ENCODE data around the gene CRISP1. TPM values are rescaled to one million over a fixed set of nuclear protein-coding genes. Genes with fewer than 3 reads are reported as not detected.
"Not testable (repeated sequence)": the region's sequence is repeated elsewhere in the genome, so short reads cannot be mapped to it uniquely, and the experiment has no call there.

Gene CRISP1
- total RNA-seq, 4 donors from 2014 or later = not detected

DNA sequence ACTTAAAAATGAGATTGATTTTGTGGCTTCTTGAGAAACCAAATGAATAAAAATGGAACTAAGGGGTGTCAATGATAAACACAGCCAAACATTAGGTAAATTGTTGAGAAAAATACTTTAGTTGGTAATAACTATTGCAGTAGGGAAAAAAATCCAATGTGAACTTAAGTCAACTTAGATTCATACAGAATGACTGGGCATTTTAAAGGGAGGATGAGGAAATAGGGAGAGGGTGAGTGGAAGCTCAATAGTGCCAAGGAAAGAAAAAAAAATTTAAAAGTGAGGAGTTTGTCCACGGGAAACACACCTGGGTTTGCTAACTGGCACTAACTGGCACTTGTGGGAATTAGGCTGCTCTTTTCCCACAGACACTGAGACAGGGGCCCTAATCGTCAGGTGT, 53.1 kb downstream of the CRISP1 start:
- TF ChIP-seq, protein P1, sequence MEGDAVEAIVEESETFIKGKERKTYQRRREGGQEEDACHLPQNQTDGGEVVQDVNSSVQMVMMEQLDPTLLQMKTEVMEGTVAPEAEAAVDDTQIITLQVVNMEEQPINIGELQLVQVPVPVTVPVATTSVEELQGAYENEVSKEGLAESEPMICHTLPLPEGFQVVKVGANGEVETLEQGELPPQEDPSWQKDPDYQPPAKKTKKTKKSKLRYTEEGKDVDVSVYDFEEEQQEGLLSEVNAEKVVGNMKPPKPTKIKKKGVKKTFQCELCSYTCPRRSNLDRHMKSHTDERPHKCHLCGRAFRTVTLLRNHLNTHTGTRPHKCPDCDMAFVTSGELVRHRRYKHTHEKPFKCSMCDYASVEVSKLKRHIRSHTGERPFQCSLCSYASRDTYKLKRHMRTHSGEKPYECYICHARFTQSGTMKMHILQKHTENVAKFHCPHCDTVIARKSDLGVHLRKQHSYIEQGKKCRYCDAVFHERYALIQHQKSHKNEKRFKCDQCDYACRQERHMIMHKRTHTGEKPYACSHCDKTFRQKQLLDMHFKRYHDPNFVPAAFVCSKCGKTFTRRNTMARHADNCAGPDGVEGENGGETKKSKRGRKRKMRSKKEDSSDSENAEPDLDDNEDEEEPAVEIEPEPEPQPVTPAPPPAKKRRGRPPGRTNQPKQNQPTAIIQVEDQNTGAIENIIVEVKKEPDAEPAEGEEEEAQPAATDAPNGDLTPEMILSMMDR (IDR thresholded peaks at IDR 0.05) = no peak
- TF ChIP-seq POLR2A (IDR thresholded peaks at IDR 0.05) = no peak
- H3K9me3 ChIP-seq = no peaks in the 10 kb centered on the region
- DNase-seq = no peak
- no peaks in the 10 kb centered on the region for H3K27me3 ChIP-seq
- H3K4me3 ChIP-seq = no peak overlapping the region
- H3K27ac ChIP-seq = no peak overlapping the region
- no peaks in the 10 kb centered on the region for H3K4me1 ChIP-seq
- no peaks in the 10 kb centered on the region for H3K36me3 ChIP-seq

DNA sequence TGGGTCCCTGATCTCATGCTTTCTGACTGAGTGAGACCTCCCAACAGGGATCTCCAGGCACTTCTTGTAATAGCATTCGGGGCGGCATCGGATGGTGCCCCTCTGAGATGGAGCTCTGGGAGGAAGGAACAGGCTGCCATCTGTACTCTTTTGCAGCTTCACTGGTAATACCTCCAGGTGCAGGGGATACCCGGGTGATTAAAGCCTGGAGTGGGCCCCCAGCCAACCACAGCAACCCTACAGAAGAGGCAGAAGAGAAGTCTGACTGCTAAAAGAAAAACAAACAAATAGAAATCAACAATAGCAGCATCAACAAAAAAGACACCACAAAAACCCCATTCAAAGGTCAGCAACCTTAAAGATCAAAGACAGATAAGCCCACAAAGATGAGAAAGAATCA, 60.2 kb downstream of the CRISP1 start:
- no peaks in the 10 kb centered on the region for H3K27me3 ChIP-seq
- peaks cover 0 to 10% (median 0%) of the 10 kb centered on the region in 3 donors for H3K36me3 ChIP-seq
- no peak for TF ChIP-seq POLR2A (IDR thresholded peaks at IDR 0.05)
- TF ChIP-seq, protein P1 (IDR thresholded peaks at IDR 0.05) = no peak
- no peak overlapping the region for H3K27ac ChIP-seq
- H3K9me3 ChIP-seq = no peaks in the 10 kb centered on the region
- H3K4me1 ChIP-seq = no peaks in the 10 kb centered on the region
- DNase-seq = no peak
- no peak overlapping the region for H3K4me3 ChIP-seq

DNA sequence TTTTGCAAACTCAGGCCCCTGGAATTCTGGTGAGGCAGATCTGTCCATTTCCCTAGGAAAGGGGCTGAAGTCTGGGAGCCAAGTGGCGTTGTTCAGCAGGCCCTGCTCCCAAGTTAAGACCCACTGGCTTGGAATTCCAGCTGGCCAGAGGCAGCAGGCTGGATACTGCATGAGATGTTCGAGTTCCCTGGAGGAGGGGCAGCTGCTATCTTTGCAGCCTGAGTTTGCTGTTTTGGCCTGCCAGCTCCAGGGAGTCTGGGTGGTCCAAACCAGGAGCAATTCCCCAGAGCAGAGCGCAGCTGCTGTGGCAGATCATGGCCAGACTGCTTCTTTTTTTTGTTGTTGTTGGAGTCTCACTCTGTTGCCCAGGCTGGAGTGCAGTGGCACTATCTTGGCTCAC, 61.1 kb downstream of the CRISP1 start:
- no peak for DNase-seq
- TF ChIP-seq, protein P1 (IDR thresholded peaks at IDR 0.05) = no peak
- no peak for TF ChIP-seq POLR2A (IDR thresholded peaks at IDR 0.05)
- H3K9me3 ChIP-seq = no peaks in the 10 kb centered on the region
- H3K4me3 ChIP-seq = no peak overlapping the region
- no peak overlapping the region for H3K27ac ChIP-seq
- H3K27me3 ChIP-seq = no peaks in the 10 kb centered on the region
- H3K36me3 ChIP-seq = peaks cover 0 to 10% (median 0%) of the 10 kb centered on the region in 3 donors
- H3K4me1 ChIP-seq = no peaks in the 10 kb centered on the region

DNA sequence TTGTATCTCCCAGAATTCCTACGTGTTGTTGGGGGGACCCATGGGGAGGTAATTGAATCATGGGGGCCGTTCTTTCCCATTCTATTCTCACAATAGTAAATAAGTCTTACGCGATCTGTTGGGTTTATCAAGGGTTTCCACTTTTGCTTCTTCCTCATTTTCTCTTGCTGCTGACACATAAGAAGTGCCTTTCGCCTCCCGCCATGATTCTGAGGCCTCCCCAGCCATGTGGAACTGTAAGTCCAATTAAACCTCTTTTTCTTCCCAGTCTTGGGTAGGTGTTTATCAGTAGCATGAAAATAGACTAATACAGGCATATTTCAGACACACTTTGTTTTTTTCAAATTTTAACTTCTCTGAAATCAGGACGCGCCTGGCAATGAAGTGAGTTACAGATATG, 64.8 kb downstream of the CRISP1 start:
- no peak for TF ChIP-seq POLR2A (IDR thresholded peaks at IDR 0.05)
- TF ChIP-seq, protein P1 (IDR thresholded peaks at IDR 0.05) = no peak
- DNase-seq = no peak

DNA sequence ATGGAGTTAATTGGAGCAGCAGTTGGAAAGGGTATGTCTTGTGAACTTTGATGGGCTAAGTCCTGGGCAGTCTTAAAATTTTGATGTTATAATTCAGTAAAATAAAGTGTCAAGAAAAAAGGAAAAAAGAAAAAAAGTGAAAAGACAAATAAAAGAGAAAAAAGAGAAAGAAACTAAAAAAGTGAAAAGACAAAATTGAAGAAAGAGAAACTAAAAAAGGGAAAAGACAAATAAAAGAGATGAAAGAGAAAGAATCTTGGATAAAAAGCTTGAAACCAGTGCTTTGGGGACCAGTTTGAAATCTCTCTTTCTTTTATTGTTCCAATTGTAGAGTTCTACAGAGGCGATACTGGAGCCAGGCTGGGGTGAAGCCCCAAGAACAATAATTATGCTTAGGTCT, 67.2 kb downstream of the CRISP1 start:
- Histone ChIP-seq H3K4me3 (no peak overlapping the region), H3K36me3 (no peaks in the 10 kb centered on the region), H3K9me3 (no peaks in the 10 kb centered on the region), H3K4me1 (no peaks in the 10 kb centered on the region), H3K27me3 (no peaks in the 10 kb centered on the region), H3K27ac (no peak overlapping the region)
- no peak for DNase-seq
- TF ChIP-seq POLR2A (IDR thresholded peaks at IDR 0.05) = no peak
- TF ChIP-seq, protein P1 (IDR thresholded peaks at IDR 0.05) = no peak

More for the DNA sequence above, 64.8 kb downstream of the CRISP1 start:
- Histone ChIP-seq H3K27ac (no peak overlapping the region), H3K9me3 (no peaks in the 10 kb centered on the region), H3K27me3 (no peaks in the 10 kb centered on the region), H3K4me3 (no peak overlapping the region), H3K36me3 (peaks cover 0 to 10% (median 0%) of the 10 kb centered on the region in 3 donors), H3K4me1 (no peaks in the 10 kb centered on the region)

DNA sequence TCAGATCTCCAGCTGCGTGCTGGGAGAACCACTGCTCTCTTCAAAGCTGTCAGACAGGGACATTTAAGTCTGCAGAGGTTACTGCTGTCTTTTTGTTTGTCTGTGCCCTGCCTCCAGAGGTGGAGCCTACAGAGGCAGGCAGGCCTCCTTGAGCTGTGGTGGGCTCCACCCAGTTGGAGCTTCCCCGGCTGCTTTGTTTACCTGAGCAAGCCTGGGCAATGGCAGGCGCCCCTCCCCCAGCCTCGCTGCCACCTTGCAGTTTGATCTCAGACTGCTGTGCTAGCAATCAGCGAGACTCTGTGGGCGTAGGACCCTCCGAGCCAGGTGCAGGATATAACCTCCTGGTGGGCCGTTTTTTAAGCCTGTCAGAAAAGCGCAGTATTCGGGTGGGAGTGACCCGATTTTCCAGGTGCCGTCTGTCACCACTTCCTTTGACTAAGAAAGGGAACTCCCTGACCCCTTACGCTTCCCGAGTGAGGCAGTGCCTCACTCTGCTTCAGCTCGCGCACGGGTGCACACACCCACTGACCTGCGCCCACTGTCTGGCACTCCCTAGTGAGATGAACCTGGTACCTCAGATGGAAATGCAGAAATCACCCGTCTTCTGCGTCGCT, 69.4 kb downstream of the CRISP1 start:
- not testable (repeated sequence) for H3K36me3 ChIP-seq, H3K27ac ChIP-seq, H3K9me3 ChIP-seq, H3K27me3 ChIP-seq, H3K4me3 ChIP-seq, H3K4me1 ChIP-seq, DNase-seq
